ENCODE measurements around the gene NDST4. TPM values are rescaled to one million over a fixed set of nuclear protein-coding genes. Genes with fewer than 3 reads are reported as not detected.

Gene NDST4
- total and polyA plus RNA-seq, 2 of the 4 experiments (the other 2 are of a cell fraction), result not detected

- H3K79me1 ChIP-seq (ENCODE audit: low read depth in 1 of 2, low read length in 2 of 2), result no peaks in the 10 kb centered on the region
- no peak overlapping the region for H3K9ac ChIP-seq (ENCODE audit: low read depth, low read length)
- no peaks in the 10 kb centered on the region for H3K36me3 ChIP-seq (ENCODE audit: control insufficient read depth, insufficient read depth, low read length)
- no peaks in the 10 kb centered on the region for H3K9me1 ChIP-seq (ENCODE audit: insufficient read depth, low read length)
- H3K9me3 ChIP-seq (ENCODE audit: control insufficient read depth, insufficient read depth, low read length), result no peaks in the 10 kb centered on the region
- ATAC-seq (ENCODE audit: low read depth), result no peak
- H2AFZ ChIP-seq (replicated peaks; ENCODE audit: low read length, poor library complexity), result no peak overlapping the region
- no TSS peak for BruUV-seq (replicated peaks)
- TF ChIP-seq RFX5 (IDR thresholded peaks at IDR 0.05; ENCODE audit: low read depth, low read length) (no peak), POLR2A (IDR thresholded peaks at IDR 0.05; ENCODE audit: low read depth, low read length) (no peak), NFE2L2 (IDR thresholded peaks at IDR 0.05; ENCODE audit: low read depth, low read length) (no peak), SMC3 (IDR thresholded peaks at IDR 0.05; ENCODE audit: low read depth, low read length) (no peak), BHLHE40 (IDR thresholded peaks at IDR 0.05; ENCODE audit: low read depth, low read length) (no peak), CHD1 (IDR thresholded peaks at IDR 0.05; ENCODE audit: low read depth, low read length) (no peak), CTCF (conservative IDR thresholded peaks at IDR 0.05; ENCODE audit: low read depth, low read length) (no peak), MAFK (IDR thresholded peaks at IDR 0.05; ENCODE audit: low read depth, low read length) (no peak), RAD21 (IDR thresholded peaks at IDR 0.05; ENCODE audit: low read length) (no peak), RCOR1 (IDR thresholded peaks at IDR 0.05; ENCODE audit: insufficient replicate concordance, low read length) (no peak), MAZ (IDR thresholded peaks at IDR 0.05; ENCODE audit: borderline replicate concordance, low read depth, low read length) (no peak), FOS (IDR thresholded peaks at IDR 0.05; ENCODE audit: low read depth, low read length) (no peak), MXI1 (IDR thresholded peaks at IDR 0.05; ENCODE audit: borderline replicate concordance, low read depth, low read length) (no peak), USF2 (IDR thresholded peaks at IDR 0.05; ENCODE audit: low read depth, low read length) (no peak), CEBPB (IDR thresholded peaks at IDR 0.05; ENCODE audit: low read depth, low read length) (no peak)
- TF ChIP-seq, protein P1, sequence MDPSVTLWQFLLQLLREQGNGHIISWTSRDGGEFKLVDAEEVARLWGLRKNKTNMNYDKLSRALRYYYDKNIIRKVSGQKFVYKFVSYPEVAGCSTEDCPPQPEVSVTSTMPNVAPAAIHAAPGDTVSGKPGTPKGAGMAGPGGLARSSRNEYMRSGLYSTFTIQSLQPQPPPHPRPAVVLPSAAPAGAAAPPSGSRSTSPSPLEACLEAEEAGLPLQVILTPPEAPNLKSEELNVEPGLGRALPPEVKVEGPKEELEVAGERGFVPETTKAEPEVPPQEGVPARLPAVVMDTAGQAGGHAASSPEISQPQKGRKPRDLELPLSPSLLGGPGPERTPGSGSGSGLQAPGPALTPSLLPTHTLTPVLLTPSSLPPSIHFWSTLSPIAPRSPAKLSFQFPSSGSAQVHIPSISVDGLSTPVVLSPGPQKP (IDR thresholded peaks at IDR 0.05; ENCODE audit: borderline replicate concordance, low read depth, low read length), result no peak
- dilution Hi-C loops (cut with HindIII; ENCODE audit: low sequenced_read_pairs, unreplicated experiment) (no loop called here), in situ Hi-C loops (cut with MboI; ENCODE audit: low sequenced_read_pairs) (no loop called here), intact Hi-C loops (cut with micrococcal nuclease) (no loop called here)
- no peak for DNase-seq
- no peak overlapping the region for H3K56ac ChIP-seq (ENCODE audit: extremely low read depth, insufficient read depth, low read length)
- no peak overlapping the region for H2BK5ac ChIP-seq (ENCODE audit: low read depth, low read length, poor library complexity, severe bottlenecking)
- no CpG with 5 or more reads among the region's 3 CpGs for WGBS, 2 experiments (ENCODE audit: extremely low coverage in 2 of 2, insufficient read length in 1 of 2)
- H2AK5ac ChIP-seq (ENCODE audit: low read depth, low read length), result no peak overlapping the region
- H3K14ac ChIP-seq (replicated peaks; ENCODE audit: low read depth, low read length), result no peak overlapping the region
- H3K4me1 ChIP-seq (ENCODE audit: control insufficient read depth, insufficient read depth, low read length), result no peaks in the 10 kb centered on the region
- H2BK15ac ChIP-seq (ENCODE audit: low read depth, low read length), result no peak overlapping the region
- H3K18ac ChIP-seq (ENCODE audit: low read depth, low read length), result no peak overlapping the region
- POLR2A ChIA-PET (ENCODE audit: unreplicated experiment), result no interaction called here
- no peak overlapping the region for H2AK9ac ChIP-seq (replicated peaks; ENCODE audit: low read depth, low read length, poor library complexity)
- H2BK120ac ChIP-seq (ENCODE audit: low read depth, low read length), result no peak overlapping the region
- H3K4ac ChIP-seq (ENCODE audit: low read depth, low read length), result no peak overlapping the region
- no peak overlapping the region for H4K5ac ChIP-seq (ENCODE audit: low read depth, low read length)
- no peak overlapping the region for H3K4me2 ChIP-seq (ENCODE audit: low read depth, low read length)
- no peak overlapping the region for H3K4me3 ChIP-seq (ENCODE audit: insufficient read depth, low read depth, low read length)
- no peak overlapping the region for H4K91ac ChIP-seq (ENCODE audit: insufficient read depth, low read depth, low read length)
- CTCF ChIA-PET, result no interaction called here
- H3K27me3 ChIP-seq (ENCODE audit: control insufficient read depth, insufficient read depth, low read length), result no peaks in the 10 kb centered on the region
- H4K20me1 ChIP-seq (ENCODE audit: insufficient read depth, low read length), result no peaks in the 10 kb centered on the region
- H4K8ac ChIP-seq (ENCODE audit: low read depth in 2 of 2, low read length in 2 of 2), result no peak overlapping the region
- no peak overlapping the region for H3K27ac ChIP-seq (ENCODE audit: insufficient read depth, low read length)
- H3K23ac ChIP-seq (ENCODE audit: low read depth, low read length), result no peak overlapping the region
- H2BK20ac ChIP-seq (ENCODE audit: low read depth, low read length), result no peak overlapping the region
Measured at GRCh38 chr4:114921191-114921590, 192.2 kb downstream of the NDST4 start.
